Measurements from ENCODE around the gene NHLH2. TPM values are rescaled to one million over a fixed set of nuclear protein-coding genes. Genes with fewer than 3 reads are reported as not detected.
A peak's percentile ranks its signal among the peaks of the same experiment; 100 is the strongest.

Gene NHLH2
- 1.1 TPM for total RNA-seq

DNA sequence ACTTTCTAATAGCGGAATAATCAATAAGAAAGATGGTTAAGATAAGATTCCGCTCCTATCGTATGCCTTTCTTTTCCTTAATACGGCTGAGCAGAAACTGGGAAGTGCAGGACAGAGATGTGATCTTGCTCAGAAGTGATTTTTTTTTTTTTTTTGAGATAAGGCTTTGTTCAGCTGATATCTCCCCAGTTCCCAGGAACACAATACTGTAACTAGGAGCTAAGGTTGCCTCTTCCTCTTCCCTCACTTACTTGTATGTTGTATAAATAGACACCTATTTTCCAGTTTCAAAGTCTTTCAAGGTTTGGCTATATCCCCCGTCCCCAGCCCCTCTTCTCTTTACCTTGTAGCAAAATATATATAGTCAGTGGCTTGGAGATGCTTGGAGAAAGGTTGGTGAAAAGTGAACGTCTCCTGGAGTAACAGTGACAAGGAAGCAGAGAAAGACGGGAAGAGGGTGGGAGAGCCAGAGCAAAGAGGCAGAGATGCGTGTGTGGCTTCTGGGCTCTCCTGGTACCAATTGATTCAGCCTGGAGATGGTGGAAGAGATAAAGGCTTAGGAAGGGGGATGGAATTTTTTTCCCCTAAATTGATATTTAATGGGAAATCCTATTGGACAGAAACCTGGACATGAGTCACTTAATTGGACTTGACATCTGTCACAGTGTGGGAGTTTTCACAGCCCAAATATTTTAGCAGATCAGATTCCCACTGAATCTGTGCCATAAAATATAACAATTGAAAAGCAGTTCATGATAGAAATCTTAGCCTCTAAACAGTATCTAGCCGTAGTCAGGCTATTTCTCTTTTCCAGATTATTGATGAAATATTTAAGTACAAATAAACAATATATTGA is at the start of gene NHLH2:
Gene NHLH2, minus strand, starts transcription at position 522 of the 856 bp plus-strand sequence. CDS start 2,754 bp downstream, outside the sequence.
- no peak for ATAC-seq

DNA sequence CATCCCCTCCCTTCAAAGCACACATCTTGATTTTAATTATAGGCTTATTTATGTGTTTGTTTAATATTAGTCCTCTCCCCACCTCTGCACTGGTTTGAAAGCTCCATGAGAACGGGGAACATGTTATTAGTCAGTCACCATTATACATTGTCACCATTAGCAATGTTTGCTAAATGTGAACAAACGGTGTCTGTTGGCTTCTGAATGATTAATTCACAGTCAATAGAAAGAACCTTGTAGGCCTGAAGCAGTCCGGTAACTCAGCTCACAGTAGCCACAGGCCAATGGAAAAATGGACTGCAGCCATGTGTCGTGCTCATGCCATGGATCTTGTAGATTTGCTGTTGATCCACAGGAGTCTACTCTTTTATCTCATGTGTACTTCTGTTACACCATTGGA is 49.7 kb upstream of the NHLH2 start:
- no peak for ATAC-seq

DNA sequence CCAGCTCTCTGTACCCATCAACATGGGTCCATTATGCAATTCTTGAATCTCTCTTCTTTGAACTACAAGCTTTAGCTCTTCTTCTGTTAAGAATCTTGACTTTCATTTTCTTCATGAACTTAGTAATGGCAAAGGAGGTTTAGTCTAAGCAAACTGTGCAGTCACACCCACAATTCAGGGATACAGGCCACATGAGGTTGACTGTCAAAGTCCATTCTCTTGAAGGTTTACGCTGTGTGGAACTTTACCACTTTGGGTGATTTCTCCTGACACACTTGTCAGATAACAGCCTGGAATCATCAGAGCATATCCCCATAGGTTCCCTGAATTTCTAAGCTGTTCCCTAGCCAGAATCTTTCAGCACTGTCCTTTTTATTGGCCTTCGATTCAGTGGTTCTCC is 48.0 kb upstream of the NHLH2 start:
- no peak for ATAC-seq

DNA sequence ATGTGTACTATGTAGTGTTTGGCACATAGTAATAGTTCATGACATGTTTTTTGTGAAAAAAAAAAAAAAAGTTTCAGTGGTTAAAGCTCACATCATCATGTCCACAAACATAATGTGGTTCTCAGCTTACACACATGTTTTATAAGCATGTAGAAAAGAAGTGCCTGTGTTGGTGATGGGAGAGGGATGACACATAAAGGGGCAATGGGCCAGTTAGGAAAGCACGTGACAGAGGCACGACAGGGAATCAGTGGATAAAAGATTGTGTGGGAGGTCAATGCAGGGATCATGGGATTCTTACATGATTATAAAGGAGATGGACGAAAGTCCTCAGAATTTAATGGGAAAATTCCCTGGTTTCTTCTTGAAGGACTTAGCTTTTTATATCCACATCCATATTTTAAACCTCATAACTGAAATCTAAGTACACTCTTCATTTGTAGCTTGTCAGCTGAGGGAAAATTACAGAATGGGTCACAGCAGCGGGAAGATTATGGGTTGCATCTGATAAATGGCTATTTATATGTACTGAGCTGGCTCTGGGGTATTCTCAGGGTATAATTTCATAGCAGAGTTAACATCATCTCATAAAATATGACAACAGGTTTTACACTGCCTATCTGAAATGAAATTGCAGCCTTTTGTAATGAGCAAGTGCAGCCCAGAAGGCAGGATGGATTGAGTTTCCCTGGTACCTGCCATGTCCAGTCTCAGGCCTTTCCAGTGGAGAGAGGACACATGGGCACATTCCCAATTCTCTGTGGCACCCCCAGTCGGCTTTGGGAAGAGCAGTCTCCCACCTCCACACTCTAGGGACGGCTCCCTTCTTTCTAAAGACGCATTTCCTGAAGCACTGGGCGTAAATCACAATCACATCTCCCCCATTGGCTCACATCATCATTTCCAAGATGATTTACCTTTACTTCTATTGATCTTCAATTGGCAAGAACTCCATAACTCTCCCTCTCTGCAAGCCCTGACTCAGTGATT is 42.3 kb upstream of the NHLH2 start:
- no peak for ATAC-seq

DNA sequence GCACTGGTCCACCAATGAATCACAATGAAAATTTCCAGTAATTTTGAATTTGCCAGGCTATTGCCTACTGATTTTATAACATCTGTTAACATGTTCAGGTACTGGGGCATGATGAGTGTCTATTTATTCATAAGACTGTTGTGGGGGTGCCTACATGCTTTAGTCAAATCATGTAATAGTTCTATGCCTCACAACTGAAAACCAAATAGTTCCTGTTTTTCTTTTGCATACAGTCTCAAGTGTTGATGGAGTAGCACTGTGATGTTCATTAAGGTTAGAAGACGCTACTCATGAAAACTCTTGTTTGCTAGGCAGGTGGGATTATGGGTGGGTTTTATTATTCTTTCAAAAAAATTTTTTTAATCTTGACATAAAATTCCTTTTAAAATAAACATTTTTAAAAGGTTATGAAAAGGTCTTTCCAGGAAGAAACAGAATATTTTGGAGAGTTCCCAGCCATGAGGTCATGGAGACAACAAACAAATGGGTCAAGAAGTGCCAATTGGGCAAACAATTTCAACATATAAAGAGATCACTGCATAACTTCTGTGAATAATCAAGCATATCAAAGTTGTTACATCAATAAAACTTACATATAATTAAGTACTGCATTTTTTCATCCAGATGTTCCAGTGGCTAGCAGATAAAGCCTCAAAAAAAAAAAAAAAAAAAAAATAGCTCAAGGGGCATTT is 40.2 kb upstream of the NHLH2 start:
- no peak for ATAC-seq

DNA sequence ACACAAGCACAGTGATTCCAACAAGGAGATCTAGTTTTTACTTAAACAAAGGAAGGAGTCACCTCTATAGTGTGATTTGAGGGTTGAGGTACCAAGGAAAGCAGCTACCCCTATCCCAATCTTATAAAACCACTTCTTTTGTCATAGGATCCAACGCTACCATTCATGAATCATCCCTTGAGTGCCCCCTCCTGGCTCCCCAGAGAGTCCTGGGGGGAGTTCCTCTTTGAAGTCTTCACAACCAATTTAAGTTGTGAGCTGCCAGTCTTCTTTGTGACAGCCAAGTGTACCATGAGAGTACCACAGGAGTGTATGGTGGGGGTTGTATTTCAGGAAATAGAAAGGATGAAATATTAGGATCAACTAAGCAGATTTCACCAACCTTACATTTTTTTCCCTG is 39.1 kb upstream of the NHLH2 start:
- ATAC-seq, result no peak

DNA sequence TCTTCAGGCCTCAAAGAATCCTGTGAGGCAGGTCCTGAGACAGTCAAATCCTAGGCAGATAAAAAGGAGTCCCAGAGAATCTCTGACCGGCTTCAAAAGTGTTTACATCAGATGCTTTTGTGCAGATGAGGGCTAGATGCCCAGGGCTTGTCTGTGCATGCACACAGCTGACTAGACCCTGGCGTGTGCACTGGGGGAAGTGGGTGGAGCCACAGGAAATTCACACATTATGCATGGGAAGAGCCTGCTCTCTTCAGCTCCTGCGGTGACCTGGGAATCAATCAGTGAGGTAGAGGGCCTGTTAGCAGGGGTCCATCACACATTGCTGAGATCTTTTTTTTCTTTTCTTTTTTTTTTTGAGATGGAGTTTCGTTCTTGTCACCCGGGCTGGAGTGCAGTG is 36.6 kb upstream of the NHLH2 start:
- ATAC-seq, result peak; percentile 90

DNA sequence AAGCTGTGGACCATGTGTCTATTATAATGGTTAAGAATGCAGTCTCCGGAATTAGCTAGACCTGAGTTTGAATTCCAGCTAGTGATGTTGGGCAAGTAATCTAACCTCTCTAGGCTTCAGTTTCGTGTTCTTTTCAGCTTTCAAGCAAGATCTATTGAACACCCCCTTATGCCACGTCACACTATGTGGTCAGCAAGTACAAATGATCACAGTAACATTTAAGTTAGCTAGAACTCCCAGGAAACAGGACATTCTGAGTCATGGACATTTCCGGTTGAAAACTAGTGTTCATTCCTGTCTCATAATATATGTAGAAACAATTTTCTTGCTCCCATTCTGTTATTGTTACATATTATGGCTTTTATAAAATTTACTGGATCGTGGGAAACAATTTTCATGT is 34.0 kb upstream of the NHLH2 start:
- no peak for ATAC-seq

DNA sequence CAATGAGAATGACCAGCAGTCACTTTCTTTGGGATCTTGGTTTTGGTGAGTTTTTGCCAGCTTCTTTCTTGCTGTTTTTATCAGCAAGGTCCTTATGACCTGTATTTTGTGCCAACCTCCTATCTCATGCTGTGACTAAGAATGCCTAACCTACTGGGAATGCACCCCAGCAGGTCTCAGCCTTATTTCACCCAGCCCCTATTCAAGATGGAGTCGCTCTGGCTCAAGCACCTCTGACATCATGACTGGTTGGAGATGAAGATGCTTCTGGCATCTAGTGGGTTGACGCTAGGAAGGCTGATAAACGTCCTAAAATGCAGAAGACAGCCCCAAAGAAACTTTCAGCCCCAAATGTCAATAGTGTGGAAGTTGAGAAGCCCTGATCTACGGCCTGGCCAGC is 33.6 kb upstream of the NHLH2 start:
- ATAC-seq, result no peak

DNA sequence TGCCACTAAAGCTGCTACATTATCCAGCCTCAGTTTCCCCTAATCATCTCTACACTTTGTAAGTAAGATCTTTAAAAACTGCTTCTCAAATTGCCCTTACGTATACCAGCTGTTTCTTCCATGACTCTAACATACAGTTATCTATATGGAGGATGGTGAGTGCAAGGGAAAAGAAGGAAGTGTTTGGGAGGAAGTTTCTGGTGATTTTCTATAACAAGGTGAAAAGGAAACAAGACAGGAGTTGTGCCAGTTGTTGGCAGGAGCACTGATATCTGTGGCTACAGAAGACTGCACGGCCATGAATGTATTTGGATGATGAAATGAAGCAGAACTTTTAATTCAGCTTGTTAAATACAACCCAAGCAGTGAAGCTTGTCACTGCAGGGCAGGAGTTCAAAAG is 32.3 kb upstream of the NHLH2 start:
- ATAC-seq, result no peak

DNA sequence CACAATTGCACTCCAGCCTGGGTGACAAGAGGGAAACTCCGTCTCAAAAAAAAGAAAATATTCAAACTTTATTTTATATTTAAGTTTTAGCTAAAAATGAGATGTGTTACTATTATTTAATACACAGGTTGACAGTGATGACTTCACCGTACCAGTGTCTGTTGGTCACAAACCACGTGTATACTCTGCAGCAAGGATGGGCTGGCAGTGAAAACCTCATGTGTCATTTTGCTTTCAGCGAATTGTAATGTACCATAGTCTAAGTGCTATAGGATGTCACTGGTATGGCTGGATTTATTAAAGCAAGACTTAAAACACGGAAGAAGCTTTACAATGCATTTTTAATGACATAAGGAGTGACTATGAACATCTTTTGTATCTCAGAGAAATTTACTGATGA is 28.1 kb upstream of the NHLH2 start:
- no peak for ATAC-seq

DNA sequence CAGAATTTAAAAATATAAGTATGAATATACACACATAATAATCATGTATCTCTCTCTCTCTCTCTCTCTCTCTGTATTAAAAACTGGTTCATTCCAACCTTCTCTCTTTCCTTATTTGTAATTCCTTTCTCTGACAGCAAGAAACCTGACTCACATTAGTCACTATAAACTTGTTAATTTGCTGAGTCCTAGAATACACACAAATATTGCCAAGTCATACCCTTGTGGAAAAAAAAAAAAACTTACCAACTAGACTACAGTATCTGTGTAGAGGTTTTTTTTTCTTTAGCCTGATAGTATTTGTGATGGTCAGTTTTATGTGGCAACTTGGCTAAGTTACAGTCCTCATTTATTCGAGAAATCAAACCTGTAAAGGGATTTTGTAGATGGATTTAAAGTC is 26.3 kb upstream of the NHLH2 start:
- peak; percentile 81 for ATAC-seq

DNA sequence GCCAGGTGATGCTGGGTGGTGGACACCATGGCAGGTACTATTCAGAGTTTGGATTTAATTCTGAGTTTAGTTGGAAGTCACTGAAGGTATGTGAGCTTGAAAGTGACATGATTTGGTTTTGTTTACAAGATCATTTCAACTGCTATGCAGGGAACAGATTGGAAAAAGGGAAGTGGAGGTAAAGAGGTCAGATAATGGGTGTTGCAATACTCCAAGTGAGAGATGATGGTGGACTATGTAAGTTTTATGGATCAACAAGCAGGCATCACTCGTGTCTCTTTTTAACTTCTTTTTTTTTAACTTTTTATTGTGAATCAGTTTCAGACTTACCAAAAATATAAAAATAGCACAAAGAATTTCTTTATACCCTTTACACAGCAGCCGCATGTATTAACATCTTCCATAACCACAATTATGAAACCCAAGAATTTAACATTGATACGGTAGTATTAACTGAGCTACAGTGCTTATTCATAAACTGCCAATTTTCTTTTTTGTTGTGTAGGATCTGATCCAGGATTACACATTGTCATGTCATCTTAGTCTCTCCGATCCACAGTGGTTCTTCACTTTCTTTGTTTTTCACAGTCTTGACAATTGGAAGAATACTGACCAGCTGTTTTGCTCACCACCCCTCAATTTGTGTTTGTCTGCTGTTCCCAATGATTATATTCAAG is 24.9 kb upstream of the NHLH2 start:
- ATAC-seq, result no peak

DNA sequence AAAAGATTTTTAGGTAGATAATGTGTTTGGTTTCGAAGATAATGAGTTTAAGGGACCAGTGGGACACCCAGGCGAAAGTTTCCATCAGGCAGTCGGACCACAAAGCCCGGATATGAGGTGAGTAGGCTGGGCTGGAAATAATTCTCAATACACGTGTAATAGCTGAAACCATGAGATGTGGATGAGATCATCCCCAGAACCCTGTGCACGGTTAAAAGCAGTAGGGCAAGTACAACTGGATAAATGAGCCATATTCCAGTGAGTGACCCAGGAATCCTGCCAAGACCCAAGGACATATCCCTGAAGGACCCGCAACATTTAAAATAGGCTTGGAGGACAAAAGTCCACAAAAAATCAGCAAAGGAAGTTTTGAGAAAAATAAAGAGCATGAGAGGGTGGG is 21.5 kb upstream of the NHLH2 start:
- ATAC-seq, result peak; percentile 88

DNA sequence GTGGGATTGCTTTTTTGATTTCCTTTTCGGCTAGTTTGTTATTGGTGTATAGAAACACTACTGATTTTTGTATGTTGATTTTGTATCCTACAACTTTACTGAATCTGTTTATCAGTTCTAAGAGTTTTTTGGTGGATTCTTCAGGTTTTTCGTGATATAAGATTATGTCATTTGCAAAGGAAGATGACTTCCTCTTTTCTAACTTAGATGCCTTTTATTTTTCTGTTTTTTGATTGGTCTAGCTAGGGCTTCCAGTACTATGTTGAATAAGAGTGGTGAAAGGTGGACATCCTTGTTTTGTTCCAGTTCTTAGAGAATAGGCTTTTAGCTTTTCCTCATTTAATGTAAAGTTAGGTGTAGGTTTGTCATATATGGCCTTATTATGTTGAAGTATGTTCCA is 13.1 kb upstream of the NHLH2 start:
- ATAC-seq, result no peak

DNA sequence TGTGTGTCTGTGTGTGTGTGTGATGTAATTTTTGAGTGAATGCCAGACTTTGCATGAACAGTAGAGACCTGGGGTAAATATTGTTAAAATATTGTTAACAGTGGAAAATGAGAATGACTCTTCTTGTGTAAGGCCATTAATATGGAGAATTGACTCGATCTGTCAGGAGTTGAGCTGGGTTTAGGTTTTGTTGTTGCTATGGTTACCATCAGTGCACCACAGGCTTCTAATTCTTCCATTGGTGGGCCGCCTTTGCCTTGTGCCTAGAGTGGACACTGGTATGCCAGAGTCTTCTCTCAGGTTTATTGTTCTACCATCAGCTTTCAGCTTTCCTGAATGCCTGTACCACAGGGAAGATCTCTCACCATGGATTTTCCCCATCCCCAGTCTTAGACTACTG is 10.0 kb upstream of the NHLH2 start:
- no peak for ATAC-seq

DNA sequence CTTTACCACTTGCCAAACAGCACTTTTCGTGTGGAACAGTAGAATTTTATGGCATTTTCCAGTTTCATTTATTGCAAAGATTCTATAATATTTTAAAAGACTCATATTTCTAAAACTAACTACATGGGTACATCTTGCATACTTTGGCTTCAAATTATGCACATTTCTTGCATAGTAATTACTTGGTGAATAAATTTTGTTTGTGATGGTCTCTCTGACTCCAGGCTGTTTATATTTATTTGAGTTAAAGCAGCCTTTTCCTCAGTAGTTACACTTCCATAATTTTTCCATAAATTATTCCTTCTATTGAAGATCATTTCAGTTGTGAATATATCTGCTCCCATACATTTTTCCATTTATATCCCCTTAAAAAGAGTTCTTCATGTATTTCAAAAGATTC is 6.9 kb upstream of the NHLH2 start:
- no peak for ATAC-seq

DNA sequence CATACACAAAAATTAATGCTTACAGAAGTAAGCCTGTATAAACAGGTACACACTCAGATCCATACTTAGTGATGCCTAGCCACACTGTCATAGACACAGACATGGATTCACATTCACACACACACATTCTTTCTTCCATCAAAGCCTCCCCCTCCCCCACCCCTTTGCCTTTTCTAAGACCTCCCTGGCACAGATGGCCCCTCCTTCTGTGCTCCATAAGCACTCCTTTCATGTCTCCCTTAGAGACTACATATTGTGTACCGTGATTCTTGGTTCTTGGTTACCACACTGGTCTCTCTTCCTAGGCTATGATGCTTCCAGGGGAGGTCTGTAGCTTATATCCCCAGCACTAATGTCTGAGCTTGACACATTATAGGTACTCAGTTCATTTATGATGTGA is 2.0 kb upstream of the NHLH2 start:
- ATAC-seq, result no peak

DNA sequence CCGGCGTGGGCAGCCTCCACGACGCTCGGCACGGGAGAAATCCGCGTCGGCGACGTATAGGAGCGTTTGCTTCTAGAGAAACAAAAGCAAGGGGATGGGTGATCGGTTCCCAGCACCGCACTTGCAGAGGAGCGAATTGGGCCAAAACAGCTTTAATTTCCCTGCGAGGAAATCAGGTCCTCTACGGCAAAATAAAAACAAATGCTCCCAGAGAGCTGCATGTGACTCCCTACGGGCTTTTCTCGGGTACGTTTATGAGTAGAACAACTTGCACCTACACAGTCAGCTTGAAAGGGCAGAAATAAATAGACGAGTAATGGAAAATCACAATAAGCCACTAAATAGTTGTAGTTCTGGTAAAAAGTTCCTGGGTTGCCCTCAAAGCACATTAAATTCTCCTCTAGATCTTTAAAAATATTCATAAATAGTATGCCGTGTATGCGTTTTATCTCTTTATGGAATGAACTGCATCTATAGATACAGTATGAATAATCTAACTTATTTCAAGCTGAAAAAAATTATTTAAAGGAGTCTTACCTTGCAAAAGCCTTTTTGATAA is 1.2 kb downstream of the NHLH2 start:
- ATAC-seq, result no peak

DNA sequence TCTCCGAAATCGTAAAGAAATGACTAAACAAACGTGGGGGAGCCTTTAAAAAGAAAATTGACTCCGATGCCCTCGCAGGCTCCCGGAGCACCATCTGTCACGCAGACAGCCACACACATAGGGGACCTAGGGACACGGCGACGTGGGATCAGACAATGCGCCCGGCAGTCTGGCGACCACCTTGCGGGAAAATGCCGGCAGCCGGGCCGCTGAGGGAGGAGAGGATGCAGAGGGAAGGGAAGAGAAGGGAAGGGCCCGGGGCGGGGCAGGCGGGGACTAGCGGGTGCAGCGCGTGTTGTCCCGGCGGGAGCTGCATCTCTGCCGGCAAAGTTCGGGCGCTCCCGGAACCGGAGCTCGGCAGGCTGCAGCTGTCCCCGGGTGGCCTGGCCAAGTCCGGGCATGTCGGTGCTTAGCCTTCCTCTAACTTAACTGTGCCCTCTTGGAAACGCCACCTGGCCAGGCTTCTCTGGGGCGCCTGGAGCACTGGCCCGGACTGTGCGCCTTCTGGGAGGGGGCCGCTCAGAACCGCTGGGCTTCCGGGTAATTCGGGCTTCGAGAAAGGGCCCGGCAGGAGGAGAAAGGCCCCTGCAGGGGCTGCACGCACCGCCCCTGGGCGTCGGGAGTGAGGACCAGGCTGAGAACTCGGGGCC is 1.8 kb downstream of the NHLH2 start:
- ATAC-seq, result peak; percentile 91

DNA sequence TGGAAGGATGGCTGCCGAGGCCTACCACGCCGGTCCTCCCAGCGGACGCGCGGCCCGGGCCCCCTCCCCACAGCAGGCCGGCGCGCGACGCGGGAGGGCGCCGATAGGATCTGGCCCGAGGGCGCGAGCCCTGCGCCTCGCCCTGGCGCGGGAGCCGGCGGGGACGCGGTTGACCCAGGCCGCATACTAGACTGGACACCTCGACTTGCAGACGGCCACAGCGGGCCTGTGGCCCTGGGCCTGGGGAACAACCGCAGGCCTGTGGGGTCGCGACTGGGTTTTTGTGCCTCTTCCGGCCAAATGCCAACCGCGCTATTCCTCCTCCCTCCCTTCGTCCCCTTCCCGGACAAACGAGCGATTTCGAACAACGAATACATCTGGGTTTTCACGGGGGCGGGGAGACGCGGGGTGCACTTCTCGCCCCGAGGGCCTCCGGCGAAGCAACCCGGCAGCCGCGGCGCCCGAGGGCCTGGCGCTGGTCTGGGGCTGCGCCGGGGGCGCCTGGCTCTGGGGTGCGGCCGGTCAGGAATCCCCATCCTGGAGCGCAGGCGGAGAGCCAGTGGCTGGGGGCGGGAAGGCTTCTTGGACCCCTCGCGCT is 2.4 kb downstream of the NHLH2 start:
- peak; percentile 20 for ATAC-seq

Data from esophagus mucosa (tissue), 1 donor.